Breast epithelium (tissue), 4 donors: ENCODE data around the gene FAM9C. TPM values are rescaled to one million over a fixed set of nuclear protein-coding genes. Genes with fewer than 3 reads are reported as not detected.
A peak's percentile ranks its signal among the peaks of the same experiment; 100 is the strongest.

Experiments
- DNase-seq, 2 donors: peaks; one replicate each; pipeline ENCODE4 v3.0.0-alpha.2; 2019; ENCODE audit warnings: low spot score in 2 of 2
- H3K27ac ChIP-seq, 2 donors: fragments of 200-600 bp; sonication (generic) in 1 of 2; one replicate each; pipeline ENCODE4 v1.5.1; 2016 to 2019; ENCODE audit warnings: mild to moderate bottlenecking in 1 of 2
- H3K27me3 ChIP-seq, 2 donors: fragments of 200-600 bp; sonication (generic) in 1 of 2; one replicate each; pipeline versions ENCODE4 v1.5.1 to v1.6.0; 2017 to 2019; ENCODE audit warnings: control low read depth in 1 of 2, mild to moderate bottlenecking in 1 of 2
- H3K36me3 ChIP-seq: fragments of 200-600 bp; one replicate; pipeline ENCODE4 v1.5.1; 2019
- H3K4me1 ChIP-seq, 2 donors: fragments of 200-600 bp; sonication (generic); one replicate each; pipeline ENCODE4 v1.5.1; 2016 to 2019; ENCODE audit warnings: control low read depth in 1 of 2
- H3K4me3 ChIP-seq, 3 donors: fragments of 200-600 bp; sonication (generic); 1 replicate in 2 of 3; 2 replicates in 1 of 3; pipeline ENCODE4 v1.5.1; 2016 to 2019; ENCODE audit warnings: mild to moderate bottlenecking in 3 of 3, moderate library complexity in 2 of 3
- H3K9me3 ChIP-seq, 2 donors: fragments of 200-600 bp; sonication (generic) in 1 of 2; one replicate each; pipeline ENCODE4 v1.5.1; 2016 to 2019; ENCODE audit warnings: control low read depth in 1 of 2
- POLR2A ChIP-seq: fragments of 450-650 bp; IDR thresholded peaks from one replicate; pipeline ENCODE4 v1.6.1; 2016; ENCODE audit warnings: antibody characterized with exemption, mild to moderate bottlenecking, moderate library complexity
- POLR2AphosphoS5 ChIP-seq, 3 donors: sonication (generic); formaldehyde crosslinking; IDR thresholded peaks; one replicate each; pipeline ENCODE4 v1.6.1; 2017; ENCODE audit warnings: antibody characterized with exemption in 3 of 3
- intact Hi-C: fragments of 100-400 bp; cut with DNase I; formaldehyde crosslinking; loops from one replicate; pipeline ENCODE4 v1.15.1; 2023; ENCODE audit warnings: low total_unique reads
- total RNA-seq, 3 donors: library from RNA; depleted of rRNA; stranded (reverse); fragments of >200 nt; gene quantifications; one replicate each; pipeline ENCODE4 v1.1.0, GENCODE V29; 2016
- TF ChIP-seq, protein P1 (sequence below), 3 donors: fragments of 450-650 bp; IDR thresholded peaks; one replicate each; pipeline ENCODE4 v1.5.1; 2016 to 2017; ENCODE audit warnings: antibody characterized with exemption in 3 of 3, mild to moderate bottlenecking in 3 of 3, moderate library complexity in 3 of 3

The FAM9C gene
- total RNA-seq, 3 donors from 2014 or later, result not detected

DNA sequence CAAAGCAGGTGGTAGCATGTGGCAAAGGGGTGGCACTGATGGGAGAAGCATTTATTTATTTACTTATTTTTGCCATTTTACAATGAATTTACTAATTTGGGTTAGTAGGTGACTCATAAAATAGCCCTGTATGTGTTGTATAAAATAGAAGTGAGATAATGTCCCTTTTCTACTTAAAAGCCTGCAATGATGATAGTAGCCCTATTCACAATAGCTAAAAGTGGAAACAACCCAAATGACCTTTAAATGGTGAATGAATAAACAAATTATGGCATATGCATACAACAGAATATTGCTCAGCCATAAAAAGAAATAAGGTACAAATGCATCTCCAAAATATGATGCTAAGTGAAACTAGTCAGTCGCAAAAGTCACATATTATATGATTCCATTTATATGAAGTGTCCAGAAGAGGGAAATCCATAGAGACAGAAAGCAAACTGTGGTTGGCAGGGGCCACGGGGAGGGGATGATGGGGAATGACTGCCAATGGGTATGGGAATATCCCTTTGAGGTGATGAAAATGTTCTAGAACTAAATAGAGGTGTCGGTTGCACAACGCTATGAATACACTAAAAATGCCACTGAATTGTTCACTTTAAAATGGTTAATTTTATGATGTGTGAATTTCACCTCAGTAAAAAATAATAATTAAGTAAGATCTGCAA, 35.8 kb upstream of the FAM9C start:
- H3K9me3 ChIP-seq, result no peaks in the 10 kb centered on the region
- H3K4me1 ChIP-seq, result no peaks in the 10 kb centered on the region
- peaks cover 0 to 10% of the 10 kb centered on the region in 2 donors for H3K27me3 ChIP-seq
- H3K36me3 ChIP-seq, result no peaks in the 10 kb centered on the region
- H3K27ac ChIP-seq, result no peak overlapping the region
- no peak for DNase-seq
- intact Hi-C loops, result no loop called here
- TF ChIP-seq POLR2AphosphoS5 (IDR thresholded peaks at IDR 0.05), result no peak
- no peak for TF ChIP-seq POLR2A
- TF ChIP-seq, protein P1, sequence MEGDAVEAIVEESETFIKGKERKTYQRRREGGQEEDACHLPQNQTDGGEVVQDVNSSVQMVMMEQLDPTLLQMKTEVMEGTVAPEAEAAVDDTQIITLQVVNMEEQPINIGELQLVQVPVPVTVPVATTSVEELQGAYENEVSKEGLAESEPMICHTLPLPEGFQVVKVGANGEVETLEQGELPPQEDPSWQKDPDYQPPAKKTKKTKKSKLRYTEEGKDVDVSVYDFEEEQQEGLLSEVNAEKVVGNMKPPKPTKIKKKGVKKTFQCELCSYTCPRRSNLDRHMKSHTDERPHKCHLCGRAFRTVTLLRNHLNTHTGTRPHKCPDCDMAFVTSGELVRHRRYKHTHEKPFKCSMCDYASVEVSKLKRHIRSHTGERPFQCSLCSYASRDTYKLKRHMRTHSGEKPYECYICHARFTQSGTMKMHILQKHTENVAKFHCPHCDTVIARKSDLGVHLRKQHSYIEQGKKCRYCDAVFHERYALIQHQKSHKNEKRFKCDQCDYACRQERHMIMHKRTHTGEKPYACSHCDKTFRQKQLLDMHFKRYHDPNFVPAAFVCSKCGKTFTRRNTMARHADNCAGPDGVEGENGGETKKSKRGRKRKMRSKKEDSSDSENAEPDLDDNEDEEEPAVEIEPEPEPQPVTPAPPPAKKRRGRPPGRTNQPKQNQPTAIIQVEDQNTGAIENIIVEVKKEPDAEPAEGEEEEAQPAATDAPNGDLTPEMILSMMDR (IDR thresholded peaks at IDR 0.05), result no peak
- no peak overlapping the region for H3K4me3 ChIP-seq

DNA sequence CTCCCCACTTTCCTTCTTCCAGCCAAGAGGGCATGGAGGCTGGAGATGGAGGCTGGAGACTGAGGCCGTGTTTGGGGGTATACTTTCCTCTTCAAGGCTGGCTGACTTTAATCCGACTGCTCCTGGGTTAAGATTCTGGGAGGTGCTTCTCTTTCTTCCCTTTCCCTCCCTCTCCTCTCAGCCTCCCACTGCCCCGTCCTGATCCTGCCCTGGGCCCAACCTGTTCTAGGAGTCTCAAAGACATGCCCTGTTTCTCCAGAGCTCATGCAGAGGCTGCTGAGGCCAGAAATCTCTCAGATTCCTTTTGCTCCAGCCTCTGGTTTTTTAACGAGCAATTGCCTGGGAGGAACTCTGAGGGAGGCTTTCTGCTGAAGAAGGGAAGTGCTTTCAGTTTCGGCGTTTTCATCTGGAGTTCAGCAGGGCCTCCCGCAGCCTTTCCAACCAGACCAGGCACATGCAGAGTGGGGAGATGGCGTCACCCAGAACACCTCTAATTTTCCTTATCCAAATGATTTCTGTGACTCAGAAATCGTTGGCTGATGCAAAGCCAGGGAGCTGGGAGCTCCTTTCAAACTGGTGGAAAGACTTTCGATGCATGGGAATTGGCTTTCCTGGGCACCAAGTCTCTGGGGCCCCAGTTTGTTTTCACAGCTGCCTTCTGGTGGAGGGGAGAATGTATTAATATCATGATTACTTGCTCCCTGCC, 34.5 kb upstream of the FAM9C start:
- intact Hi-C loops, result no loop called here

DNA sequence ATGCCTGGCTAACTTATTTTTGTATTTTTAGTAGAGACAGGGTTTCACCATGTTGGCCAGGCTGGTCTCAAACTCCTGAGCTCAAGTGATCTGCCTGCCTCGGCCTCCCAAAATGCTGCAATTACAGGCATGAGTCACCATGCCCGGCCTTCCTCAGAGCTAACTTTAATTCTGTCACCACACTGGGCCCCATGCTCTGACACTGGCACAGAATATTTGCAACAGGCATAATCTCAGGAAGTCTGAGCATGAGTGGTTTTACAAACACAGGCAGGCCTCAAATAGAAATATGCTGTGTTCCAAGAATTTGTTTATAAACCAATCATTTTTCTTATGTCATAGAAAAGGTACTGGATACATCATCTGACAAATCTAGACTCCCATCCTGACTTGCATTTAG, 32.7 kb upstream of the FAM9C start:
- H3K27ac ChIP-seq, result no peak overlapping the region
- no peaks in the 10 kb centered on the region for H3K9me3 ChIP-seq
- no peaks in the 10 kb centered on the region for H3K36me3 ChIP-seq
- no peak overlapping the region for H3K4me3 ChIP-seq
- no peak for TF ChIP-seq POLR2AphosphoS5 (IDR thresholded peaks at IDR 0.05)
- no peak for TF ChIP-seq POLR2A
- TF ChIP-seq, protein P1 (IDR thresholded peaks at IDR 0.05), result no peak
- no peaks in the 10 kb centered on the region for H3K4me1 ChIP-seq
- intact Hi-C loops, result no loop called here
- peaks cover 0 to 13% of the 10 kb centered on the region in 2 donors for H3K27me3 ChIP-seq
- DNase-seq, result no peak

More for the DNA sequence above, 34.5 kb upstream of the FAM9C start:
- peaks cover 0 to 13% of the 10 kb centered on the region in 2 donors for H3K27me3 ChIP-seq
- H3K36me3 ChIP-seq, result no peaks in the 10 kb centered on the region
- no peaks in the 10 kb centered on the region for H3K9me3 ChIP-seq
- H3K4me3 ChIP-seq, result no peak overlapping the region
- TF ChIP-seq, protein P1 (IDR thresholded peaks at IDR 0.05), result no peak
- peak in 1 of 3 donors; percentile 21 for TF ChIP-seq POLR2AphosphoS5 (IDR thresholded peaks at IDR 0.05)
- DNase-seq, result no peak
- H3K4me1 ChIP-seq, result no peaks in the 10 kb centered on the region
- H3K27ac ChIP-seq, result peak overlapping the region; percentile 52 to 66

DNA sequence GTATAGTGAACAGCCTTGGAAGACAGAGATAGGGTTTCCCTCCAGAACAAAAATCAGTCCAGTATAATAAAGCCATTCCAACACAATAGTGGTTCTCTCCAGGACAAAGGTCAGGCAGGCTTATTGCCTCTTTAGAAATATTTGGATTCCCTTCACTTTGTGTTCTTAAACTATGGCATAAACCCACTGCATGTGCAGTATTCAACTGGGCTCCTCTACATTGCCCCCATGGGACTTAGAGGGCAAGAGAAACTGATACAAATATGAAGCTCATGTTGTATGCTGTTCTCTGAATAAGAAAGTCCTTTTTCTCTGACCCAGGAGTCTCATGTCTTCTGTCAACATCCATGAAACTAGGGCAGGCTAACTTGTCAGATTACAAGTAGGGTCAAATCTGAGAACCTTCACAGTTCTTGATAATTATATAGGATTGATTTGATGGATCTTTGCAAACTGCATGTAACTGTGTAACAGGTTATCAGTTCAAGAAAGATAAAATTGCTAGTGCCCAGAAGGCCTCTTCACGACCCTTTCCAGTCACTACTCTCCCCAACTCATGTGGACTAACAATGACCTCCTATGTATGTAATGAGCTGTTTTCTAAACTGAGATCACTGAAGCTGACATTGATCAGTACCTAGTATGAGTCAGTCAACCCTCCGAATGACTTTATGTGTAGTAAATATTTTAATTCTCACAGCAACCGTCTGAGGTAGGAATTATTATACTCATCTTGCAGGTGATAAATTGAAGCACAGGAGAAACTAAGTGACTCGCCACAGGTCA, 31.9 kb upstream of the FAM9C start:
- Histone ChIP-seq H3K27ac (no peak overlapping the region), H3K4me1 (no peaks in the 10 kb centered on the region), H3K9me3 (no peaks in the 10 kb centered on the region), H3K27me3 (peaks cover 0 to 13% of the 10 kb centered on the region in 2 donors), H3K4me3 (no peak overlapping the region), H3K36me3 (no peaks in the 10 kb centered on the region)
- DNase-seq, result no peak
- intact Hi-C loops, result no loop called here
- TF ChIP-seq, protein P1 (IDR thresholded peaks at IDR 0.05), result no peak
- TF ChIP-seq POLR2A (no peak), POLR2AphosphoS5 (IDR thresholded peaks at IDR 0.05) (no peak)
